ENCODE data around the gene CRYGN. TPM values are rescaled to one million over a fixed set of nuclear protein-coding genes. Genes with fewer than 3 reads are reported as not detected.

CRYGN gene
- total and polyA plus RNA-seq, 2 experiments from 2014 or later = 0.59 to 1.5 TPM

GRCh38 chr7:151451626-151452571, 12.0 kb upstream of the CRYGN start:
- Mint-ChIP-seq H3K9me3 (peaks cover 6% of the 10 kb centered on the region; the same call in 2 of the 3 replicates), H3K36me3 (ENCODE audit: low read depth) (peaks cover 14% of the 10 kb centered on the region), H3K4me3 (no peak overlapping the region), H3K27ac (no peak overlapping the region), H3K4me1 (peaks cover 39% of the 10 kb centered on the region), H3K27me3 (ENCODE audit: insufficient read depth, low read depth, poor library complexity) (peaks cover 17% of the 10 kb centered on the region)
- TF ChIP-seq EZH2phosphoT487 (IDR thresholded peaks at IDR 0.05; ENCODE audit: unreplicated experiment) (no peak), CREB1 (CRISPR knock-in tag; IDR thresholded peaks at IDR 0.05; ENCODE audit: low read depth) (no peak), POLR2AphosphoS5 (IDR thresholded peaks at IDR 0.05; ENCODE audit: low read depth) (no peak), STAT1 (IDR thresholded peaks at IDR 0.05; ENCODE audit: unreplicated experiment) (no peak), JUNB (IDR thresholded peaks at IDR 0.05; ENCODE audit: unreplicated experiment) (no peak), ZNF462 (CRISPR knock-in tag; IDR thresholded peaks at IDR 0.05) (no peak), ZNF331 (CRISPR knock-in tag; IDR thresholded peaks at IDR 0.05; ENCODE audit: low read depth) (no peak), ZNF114 (CRISPR knock-in tag; IDR thresholded peaks at IDR 0.05) (no peak), NANOG (IDR thresholded peaks at IDR 0.05; ENCODE audit: borderline replicate concordance) (no peak), CTCF (conservative IDR thresholded peaks at IDR 0.05; ENCODE audit: low read depth in 2 of 2) (no peak), REST (IDR thresholded peaks at IDR 0.05; ENCODE audit: unreplicated experiment) (no peak), EZH2 (IDR thresholded peaks at IDR 0.05; ENCODE audit: low read depth, unreplicated experiment) (no peak), ETS1 (IDR thresholded peaks at IDR 0.05) (no peak)
- Histone ChIP-seq H3K27ac (ENCODE audit: low read depth) (no peak overlapping the region), H3K27me3 (ENCODE audit: insufficient read depth) (peaks cover 12% of the 10 kb centered on the region), H3K4me3 (no peak overlapping the region), H3K79me2 (replicated peaks; ENCODE audit: insufficient read depth) (no peaks in the 10 kb centered on the region), H3F3A (replicated peaks; ENCODE audit: low read depth) (0 out of 2 replicates have a peak, but pooled peaks cover 4% of the 10 kb centered on the region), H2AFZ (no peak overlapping the region), H3K4me1 (ENCODE audit: insufficient read depth) (peaks cover 24% of the 10 kb centered on the region), H4K20me1 (replicated peaks; ENCODE audit: insufficient read depth) (no peaks in the 10 kb centered on the region), H3K9me2 (ENCODE audit: insufficient read depth) (peaks cover 3% of the 10 kb centered on the region; the same call in 1 of the 2 replicates), H3K4me2 (no peak overlapping the region), H3K36me3 (ENCODE audit: insufficient read depth) (no peaks in the 10 kb centered on the region)
- DNase-seq (ENCODE audit: low spot score) (no peak), ATAC-seq (no peak)

Data from GM23338 (cell line).